GM23338 (cell line): ENCODE measurements around the gene CYBC1. TPM values are rescaled to one million over a fixed set of nuclear protein-coding genes. Genes with fewer than 3 reads are reported as not detected.

Experiments
- ATAC-seq: fragments of 200-7000 bp; cut with Tn5 transposase; 3 replicates; pipeline ENCODE4 v1.9.1; 2020
- DNase-seq: peaks from one replicate; pipeline ENCODE4 v3.0.0-alpha.2; 2015; ENCODE audit warnings: low spot score
- H2AFZ ChIP-seq: fragments of 200-600 bp; sonication (generic); 2 replicates; pipeline ENCODE4 v1.8.0; 2016; ENCODE audit warnings: antibody characterized with exemption, mild to moderate bottlenecking, moderate library complexity
- H3F3A ChIP-seq: fragments of 200-600 bp; sonication (generic); replicated peaks from 2 replicates; pipeline ENCODE4 v1.8.0; 2017; ENCODE audit warnings: antibody characterized with exemption, mixed run types, low read depth
- H3K27ac ChIP-seq: fragments of 200-600 bp; sonication (generic); 2 replicates; pipeline ENCODE4 v1.6.1; 2016; ENCODE audit warnings: low read depth
- H3K27me3 ChIP-seq: fragments of 200-600 bp; sonication (generic); 2 replicates; pipeline ENCODE4 v1.8.0; 2016; ENCODE audit warnings: mild to moderate bottlenecking, mixed run types, moderate library complexity; ENCODE audit not compliant: insufficient read depth
- H3K36me3 ChIP-seq: fragments of 200-600 bp; sonication (generic); 2 replicates; pipeline ENCODE4 v1.8.0; 2016; ENCODE audit warnings: mild to moderate bottlenecking; ENCODE audit not compliant: insufficient read depth
- H3K4me1 ChIP-seq: fragments of 200-600 bp; sonication (generic); 2 replicates; pipeline ENCODE4 v1.8.0; 2016; ENCODE audit warnings: mild to moderate bottlenecking, moderate library complexity; ENCODE audit not compliant: insufficient read depth
- H3K4me2 ChIP-seq: fragments of 200-600 bp; sonication (generic); 2 replicates; pipeline ENCODE4 v1.7.1; 2017; ENCODE audit warnings: mixed run types
- H3K4me3 ChIP-seq: fragments of 200-600 bp; sonication (generic); 2 replicates; pipeline ENCODE4 v1.6.1; 2016; ENCODE audit warnings: mixed run types
- H3K79me2 ChIP-seq: fragments of 200-600 bp; sonication (generic); replicated peaks from 2 replicates; pipeline ENCODE4 v1.8.0; 2017; ENCODE audit warnings: mild to moderate bottlenecking; ENCODE audit not compliant: insufficient read depth
- H3K9me2 ChIP-seq: fragments of 200-600 bp; sonication (generic); 2 replicates; pipeline ENCODE4 v1.8.0; 2017; ENCODE audit not compliant: insufficient read depth
- H4K20me1 ChIP-seq: fragments of 200-600 bp; sonication (generic); replicated peaks from 2 replicates; pipeline ENCODE4 v1.8.0; 2017; ENCODE audit warnings: mild to moderate bottlenecking; ENCODE audit not compliant: insufficient read depth
- H3K27ac Mint-ChIP-seq: 2 replicates; pipeline ENCODE4 v1.8.0; 2020; ENCODE audit warnings: inconsistent platforms, mild to moderate bottlenecking, moderate library complexity, mixed read lengths
- H3K27me3 Mint-ChIP-seq: 3 replicates; pipeline ENCODE4 v1.8.0; 2022; ENCODE audit warnings: low read depth, mild to moderate bottlenecking, moderate library complexity, mixed read lengths, inconsistent platforms; ENCODE audit not compliant: insufficient read depth, poor library complexity
- H3K36me3 Mint-ChIP-seq: 3 replicates; pipeline ENCODE4 v1.8.0; 2021; ENCODE audit warnings: low read depth, mild to moderate bottlenecking, inconsistent platforms, moderate library complexity, mixed read lengths
- H3K4me1 Mint-ChIP-seq: 3 replicates; pipeline ENCODE4 v1.8.0; 2020; ENCODE audit warnings: mild to moderate bottlenecking, inconsistent platforms, mixed read lengths
- H3K4me3 Mint-ChIP-seq: 3 replicates; pipeline ENCODE4 v1.8.0; 2021; ENCODE audit warnings: moderate library complexity, mild to moderate bottlenecking, inconsistent platforms, mixed read lengths
- H3K9me3 Mint-ChIP-seq: 3 replicates; pipeline ENCODE4 v1.8.0; 2020; ENCODE audit warnings: moderate library complexity, mild to moderate bottlenecking, inconsistent platforms, mixed read lengths
- CREB1 ChIP-seq: fragments of 250-450 bp; sonication (Bioruptor Pico); IDR thresholded peaks from 2 replicates; pipeline ENCODE4 v1.5.0; 2020; ENCODE audit warnings: low read depth, mild to moderate bottlenecking, moderate library complexity
- EZH2 ChIP-seq: fragments of 200-600 bp; sonication (generic); IDR thresholded peaks from one replicate; pipeline ENCODE4 v1.8.0; 2017; ENCODE audit warnings: antibody characterized with exemption, mild to moderate bottlenecking, low read depth; ENCODE audit not compliant: unreplicated experiment
- STAT1 ChIP-seq: IDR thresholded peaks from one replicate; pipeline ENCODE4 v1.6.1; 2016; ENCODE audit warnings: antibody characterized with exemption; ENCODE audit not compliant: unreplicated experiment
- ZNF331 ChIP-seq: fragments of 250-450 bp; sonication (Bioruptor Pico); IDR thresholded peaks from 2 replicates; pipeline ENCODE4 v1.5.0; 2020; ENCODE audit warnings: low read depth, mild to moderate bottlenecking, moderate library complexity
- ZNF462 ChIP-seq: fragments of 250-450 bp; sonication (Bioruptor Pico); IDR thresholded peaks from 2 replicates; pipeline ENCODE4 v1.5.0; 2020; ENCODE audit warnings: mild to moderate bottlenecking, moderate library complexity
- polyA plus RNA-seq: library from polyadenylated mRNA; unstranded; fragments of >200 nt; fragmentation: Nextera tagmentation; extraction: Ambion mirVana; gene quantifications from 2 replicates; pipeline ENCODE4 v1.2.1, GENCODE V29; 2016
- total RNA-seq: library from RNA; depleted of rRNA; stranded (reverse); fragments of >200 nt; shearing (Covaris generic); gene quantifications from 2 replicates; pipeline ENCODE4 v1.2.3, GENCODE V29; 2014
- TF ChIP-seq, protein P1 (sequence below): IDR thresholded peaks from 2 replicates; pipeline ENCODE4 v1.6.1; 2016; ENCODE audit warnings: antibody characterized with exemption

The CYBC1 gene
- total and polyA plus RNA-seq, 2 experiments from 2014 or later, result 24.7 to 72.4 TPM

GRCh38 chr17:82477934-82478333 is 27.4 kb upstream of the CYBC1 start (continued):
- TF ChIP-seq STAT1, result no peak
- no peak for TF ChIP-seq ZNF462 (CRISPR knock-in tag)
- TF ChIP-seq EZH2, result no peak
- TF ChIP-seq, protein P1, sequence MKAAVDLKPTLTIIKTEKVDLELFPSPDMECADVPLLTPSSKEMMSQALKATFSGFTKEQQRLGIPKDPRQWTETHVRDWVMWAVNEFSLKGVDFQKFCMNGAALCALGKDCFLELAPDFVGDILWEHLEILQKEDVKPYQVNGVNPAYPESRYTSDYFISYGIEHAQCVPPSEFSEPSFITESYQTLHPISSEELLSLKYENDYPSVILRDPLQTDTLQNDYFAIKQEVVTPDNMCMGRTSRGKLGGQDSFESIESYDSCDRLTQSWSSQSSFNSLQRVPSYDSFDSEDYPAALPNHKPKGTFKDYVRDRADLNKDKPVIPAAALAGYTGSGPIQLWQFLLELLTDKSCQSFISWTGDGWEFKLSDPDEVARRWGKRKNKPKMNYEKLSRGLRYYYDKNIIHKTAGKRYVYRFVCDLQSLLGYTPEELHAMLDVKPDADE, result no peak

GRCh38 chr17:82475458-82475857 is 24.9 kb upstream of the CYBC1 start:
- H3K27me3 Mint-ChIP-seq, result peaks cover 2% of the 10 kb centered on the region
- no peaks in the 10 kb centered on the region for H3K9me2 ChIP-seq
- no peaks in the 10 kb centered on the region for H3K36me3 ChIP-seq
- TF ChIP-seq CREB1 (CRISPR knock-in tag), result no peak
- TF ChIP-seq ZNF462 (CRISPR knock-in tag), result no peak
- no peak for TF ChIP-seq EZH2
- no peak for TF ChIP-seq ZNF331 (CRISPR knock-in tag)

More at GRCh38 chr17:82475458-82475857, 24.9 kb upstream of the CYBC1 start:
- Mint-ChIP-seq H3K4me1 (no peaks in the 10 kb centered on the region), H3K4me3 (no peak overlapping the region), H3K9me3 (no peaks in the 10 kb centered on the region), H3K27ac (no peak overlapping the region), H3K36me3 (peaks cover 45% of the 10 kb centered on the region)
- DNase-seq, result no peak
- Histone ChIP-seq H3K4me2 (no peak overlapping the region), H3K27ac (no peak overlapping the region), H2AFZ (no peak overlapping the region), H4K20me1 (no peaks in the 10 kb centered on the region; the same call in 1 of the 2 replicates), H3F3A (no peaks in the 10 kb centered on the region), H3K4me3 (no peak overlapping the region), H3K27me3 (no peaks in the 10 kb centered on the region), H3K79me2 (no peaks in the 10 kb centered on the region), H3K4me1 (no peaks in the 10 kb centered on the region)
- ATAC-seq, result no peak
